ENCODE results near the gene RAMP1.

DNA sequence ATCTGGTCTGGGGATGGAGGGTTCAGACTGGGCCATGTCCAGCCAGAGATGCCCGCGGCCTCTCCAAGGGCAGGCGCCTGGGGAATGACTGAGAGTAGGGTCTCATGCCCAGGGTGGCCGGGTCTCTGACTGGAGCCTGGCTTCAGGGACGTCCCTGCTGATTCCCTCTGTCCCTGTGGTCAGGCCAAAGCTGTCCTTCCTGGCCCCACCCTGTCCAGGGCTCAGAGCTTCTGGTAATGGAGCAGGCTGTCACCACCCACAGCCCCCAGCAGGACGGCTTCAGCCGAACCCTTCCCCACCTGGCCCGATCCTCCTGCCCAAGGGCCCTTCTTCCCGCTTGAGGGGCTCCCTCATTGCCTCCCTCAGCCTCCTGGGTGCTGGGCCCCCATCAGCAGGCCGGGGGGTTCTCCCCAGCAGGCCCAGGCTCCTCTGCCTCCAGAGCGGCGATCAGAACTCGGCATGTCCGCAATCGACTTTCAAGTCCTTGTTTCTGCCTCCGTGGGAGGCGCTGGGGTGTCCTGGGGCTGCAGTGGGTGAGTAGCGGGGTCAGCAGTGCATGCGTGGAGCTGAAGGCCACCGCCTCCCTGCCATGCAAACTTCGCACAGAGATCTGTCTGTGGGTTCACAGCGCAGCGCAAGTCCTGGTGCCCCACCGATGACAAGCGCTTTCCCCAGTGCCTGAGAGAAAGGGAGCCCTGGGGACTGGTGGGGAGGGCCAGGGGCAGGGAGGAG is 18.3 kb downstream of the RAMP1 start:
- TF ChIP-seq, protein P1, sequence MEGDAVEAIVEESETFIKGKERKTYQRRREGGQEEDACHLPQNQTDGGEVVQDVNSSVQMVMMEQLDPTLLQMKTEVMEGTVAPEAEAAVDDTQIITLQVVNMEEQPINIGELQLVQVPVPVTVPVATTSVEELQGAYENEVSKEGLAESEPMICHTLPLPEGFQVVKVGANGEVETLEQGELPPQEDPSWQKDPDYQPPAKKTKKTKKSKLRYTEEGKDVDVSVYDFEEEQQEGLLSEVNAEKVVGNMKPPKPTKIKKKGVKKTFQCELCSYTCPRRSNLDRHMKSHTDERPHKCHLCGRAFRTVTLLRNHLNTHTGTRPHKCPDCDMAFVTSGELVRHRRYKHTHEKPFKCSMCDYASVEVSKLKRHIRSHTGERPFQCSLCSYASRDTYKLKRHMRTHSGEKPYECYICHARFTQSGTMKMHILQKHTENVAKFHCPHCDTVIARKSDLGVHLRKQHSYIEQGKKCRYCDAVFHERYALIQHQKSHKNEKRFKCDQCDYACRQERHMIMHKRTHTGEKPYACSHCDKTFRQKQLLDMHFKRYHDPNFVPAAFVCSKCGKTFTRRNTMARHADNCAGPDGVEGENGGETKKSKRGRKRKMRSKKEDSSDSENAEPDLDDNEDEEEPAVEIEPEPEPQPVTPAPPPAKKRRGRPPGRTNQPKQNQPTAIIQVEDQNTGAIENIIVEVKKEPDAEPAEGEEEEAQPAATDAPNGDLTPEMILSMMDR (IDR thresholded peaks at IDR 0.05): no peak
- TF ChIP-seq EP300 (IDR thresholded peaks at IDR 0.05): no peak
- TF ChIP-seq POLR2A (IDR thresholded peaks at IDR 0.05): no peak
- no peak for TF ChIP-seq POLR2AphosphoS5 (IDR thresholded peaks at IDR 0.05)

Data from suprapubic skin (tissue), 4 donors.